HL-60 (cell line): Measurements from ENCODE around the gene TMPRSS7.
"Not testable (repeated sequence)": the region's sequence is repeated elsewhere in the genome, so short reads cannot be mapped to it uniquely, and the experiment has no call there.

ENCODE experiments used
- DNase-seq, 2 experiments: peaks; one replicate each; pipeline ENCODE4 v3.0.0-alpha.2; 2010 to 2020; ENCODE audit warnings: low read depth in 1 of 2, low spot score in 1 of 2
- H3K27ac ChIP-seq: fragments of 250-450 bp; sonication (Bioruptor Pico); replicated peaks from 2 replicates; pipeline ENCODE4 v1.5.1; 2020; ENCODE audit warnings: mild to moderate bottlenecking, moderate library complexity
- H3K27me3 ChIP-seq: fragments of 250-450 bp; sonication (Bioruptor Pico); 2 replicates; pipeline ENCODE4 v1.5.1; 2021; ENCODE audit warnings: mild to moderate bottlenecking, moderate library complexity; ENCODE audit not compliant: insufficient read depth, poor library complexity, severe bottlenecking
- H3K4me3 ChIP-seq: replicated peaks from 2 replicates; pipeline ENCODE4 v1.5.1; 2011; ENCODE audit warnings: mild to moderate bottlenecking, control low read depth, low read length; ENCODE audit not compliant: insufficient read depth
- GABPA ChIP-seq: IDR thresholded peaks from 2 replicates; pipeline ENCODE4 v1.6.1; 2012; ENCODE audit warnings: low read depth
- POLR2AphosphoS5 ChIP-seq: IDR thresholded peaks from 2 replicates; pipeline ENCODE4 v1.6.1; 2012; ENCODE audit warnings: low read depth
- REST ChIP-seq: IDR thresholded peaks from 2 replicates; pipeline ENCODE4 v1.6.1; 2012; ENCODE audit warnings: low read depth; ENCODE audit not compliant: insufficient replicate concordance
- SPI1 ChIP-seq: IDR thresholded peaks from 2 replicates; pipeline ENCODE4 v1.6.1; 2012; ENCODE audit warnings: low read depth, mild to moderate bottlenecking, borderline replicate concordance
- TF ChIP-seq, protein P1 (sequence below): IDR thresholded peaks from one replicate; pipeline ENCODE4 v1.5.1; 2011; ENCODE audit warnings: low read length, control low read depth, inconsistent platforms; ENCODE audit not compliant: insufficient read depth

Gene TMPRSS7

GRCh38 chr3:112027826-112028225 is 6.7 kb upstream of the TMPRSS7 start:
- TF ChIP-seq GABPA, result no peak
- TF ChIP-seq, protein P1, sequence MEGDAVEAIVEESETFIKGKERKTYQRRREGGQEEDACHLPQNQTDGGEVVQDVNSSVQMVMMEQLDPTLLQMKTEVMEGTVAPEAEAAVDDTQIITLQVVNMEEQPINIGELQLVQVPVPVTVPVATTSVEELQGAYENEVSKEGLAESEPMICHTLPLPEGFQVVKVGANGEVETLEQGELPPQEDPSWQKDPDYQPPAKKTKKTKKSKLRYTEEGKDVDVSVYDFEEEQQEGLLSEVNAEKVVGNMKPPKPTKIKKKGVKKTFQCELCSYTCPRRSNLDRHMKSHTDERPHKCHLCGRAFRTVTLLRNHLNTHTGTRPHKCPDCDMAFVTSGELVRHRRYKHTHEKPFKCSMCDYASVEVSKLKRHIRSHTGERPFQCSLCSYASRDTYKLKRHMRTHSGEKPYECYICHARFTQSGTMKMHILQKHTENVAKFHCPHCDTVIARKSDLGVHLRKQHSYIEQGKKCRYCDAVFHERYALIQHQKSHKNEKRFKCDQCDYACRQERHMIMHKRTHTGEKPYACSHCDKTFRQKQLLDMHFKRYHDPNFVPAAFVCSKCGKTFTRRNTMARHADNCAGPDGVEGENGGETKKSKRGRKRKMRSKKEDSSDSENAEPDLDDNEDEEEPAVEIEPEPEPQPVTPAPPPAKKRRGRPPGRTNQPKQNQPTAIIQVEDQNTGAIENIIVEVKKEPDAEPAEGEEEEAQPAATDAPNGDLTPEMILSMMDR, result no peak
- Histone ChIP-seq H3K4me3 (no peak overlapping the region), H3K27ac (no peak overlapping the region), H3K27me3 (no peaks in the 10 kb centered on the region)
- DNase-seq, result no peak

DNA sequence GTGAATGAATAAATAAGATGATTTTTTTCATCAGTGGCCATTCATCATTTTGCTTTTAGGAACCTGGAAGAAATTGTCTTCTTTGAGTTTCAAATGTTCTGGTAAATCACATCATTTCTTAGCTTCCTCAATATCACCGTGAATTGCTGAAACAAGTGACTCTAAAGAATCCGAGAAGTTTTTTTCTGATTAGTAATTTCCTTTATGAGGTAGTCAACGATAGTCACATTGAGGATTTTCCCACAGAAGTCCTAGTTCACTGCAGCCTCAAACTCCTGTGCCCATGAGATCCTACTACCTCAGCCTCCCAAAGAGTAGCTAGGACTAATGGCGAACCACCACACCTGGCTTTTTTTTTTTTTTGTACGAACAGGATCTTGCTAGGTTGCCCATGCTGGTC is 3.6 kb upstream of the TMPRSS7 start:
- DNase-seq, result no peak
- Histone ChIP-seq H3K4me3 (no peak overlapping the region), H3K27ac (no peak overlapping the region), H3K27me3 (no peaks in the 10 kb centered on the region)
- TF ChIP-seq, protein P1, result no peak
- TF ChIP-seq GABPA (no peak), SPI1 (no peak), REST (no peak), POLR2AphosphoS5 (no peak)

DNA sequence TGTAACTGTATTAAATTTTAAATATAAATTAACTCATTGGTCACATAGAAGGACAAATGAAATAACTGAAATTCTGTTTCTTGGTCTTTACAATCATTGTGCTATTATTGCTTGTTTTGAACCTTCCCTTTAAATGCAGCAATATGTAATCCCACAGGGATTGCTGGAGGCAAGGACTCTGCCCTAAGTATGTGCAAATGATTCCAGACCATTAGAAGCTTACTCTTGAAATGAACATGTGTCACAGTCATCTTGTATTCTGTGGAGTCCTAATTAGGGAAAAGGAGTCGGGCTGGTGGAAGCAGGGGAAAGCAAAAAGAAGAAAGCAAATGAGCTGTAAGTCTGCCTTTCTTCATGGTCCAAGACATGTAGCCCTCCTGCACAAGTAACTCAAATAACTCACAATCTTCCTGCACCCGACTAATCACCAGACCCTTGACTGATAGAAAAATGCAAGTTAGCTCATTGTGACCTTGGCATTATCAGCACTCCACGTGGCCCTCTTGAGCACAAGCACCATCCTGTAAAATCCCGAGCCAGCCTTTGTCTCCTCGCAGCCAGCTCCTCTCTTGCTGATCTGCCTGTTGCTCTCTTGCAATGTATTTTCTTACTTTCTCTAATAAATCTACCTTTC is 2.3 kb upstream of the TMPRSS7 start:
- Histone ChIP-seq H3K27ac (no peak overlapping the region), H3K4me3 (no peak overlapping the region), H3K27me3 (no peaks in the 10 kb centered on the region)
- DNase-seq, result no peak
- TF ChIP-seq REST (no peak), SPI1 (no peak), GABPA (no peak), POLR2AphosphoS5 (no peak)
- TF ChIP-seq, protein P1, result no peak

GRCh38 chr3:112035241-112035640 is 705 bp downstream of the TMPRSS7 start:
- no peaks in the 10 kb centered on the region for H3K27me3 ChIP-seq

DNA sequence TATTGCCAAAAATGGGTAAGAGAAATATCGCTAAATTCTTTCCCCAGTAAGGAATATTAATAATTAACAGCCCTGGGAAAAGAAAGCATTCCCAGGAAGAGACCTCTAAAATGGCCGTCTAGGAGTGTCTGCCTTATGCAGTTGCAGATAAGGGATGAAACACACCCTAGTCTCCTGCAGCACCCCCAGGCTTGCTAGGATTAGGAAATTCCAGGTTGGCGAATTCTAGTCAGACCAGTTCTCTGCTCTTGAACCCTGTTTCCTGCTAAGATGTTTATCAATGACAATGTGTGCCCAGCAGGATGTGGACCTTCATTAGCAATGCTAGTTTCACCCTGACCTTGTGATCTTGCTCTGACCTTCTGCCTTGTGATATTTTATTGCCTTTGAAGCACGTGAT is 2.7 kb downstream of the TMPRSS7 start:
- not testable (repeated sequence) for H3K27ac ChIP-seq, H3K27me3 ChIP-seq, DNase-seq, H3K4me3 ChIP-seq

More at GRCh38 chr3:112035241-112035640, 705 bp downstream of the TMPRSS7 start:
- Histone ChIP-seq H3K27ac (no peak overlapping the region), H3K4me3 (no peak overlapping the region)
- DNase-seq, result no peak
- TF ChIP-seq, protein P1, result no peak
